ENCODE measurements around the gene SNX22. TPM values are rescaled to one million over a fixed set of nuclear protein-coding genes. Genes with fewer than 3 reads are reported as not detected.

The SNX22 gene
- polyA plus RNA-seq, 12 donors = 0.45 to 10.3 (median 0.77) TPM; not detected in 1

- DNase-seq = no peak
Observed at GRCh38 chr15:64197425-64197824, 45.9 kb downstream of the SNX22 start.

- no peak for DNase-seq
Observed at GRCh38 chr15:64205202-64205601, 53.7 kb downstream of the SNX22 start.

Other genes with a start within 250 kb of the SNX22 start
- 1 to 10 TPM in 10 of 12 donors, not detected in 2; 2.5 to 6.6 (median 3.7) TPM for gene DAPK2, start 105.2 kb upstream of the SNX22 start, polyA plus RNA-seq (ENCODE audit: insufficient read length in 12 of 12)
- 10 to 100 TPM in 11 of 12 donors, not detected in 1; 39.1 to 63.3 (median 55.2) TPM for gene CIAO2A, start 57.9 kb upstream of the SNX22 start, polyA plus RNA-seq (ENCODE audit: insufficient read length in 12 of 12)
- gene SNX1, start 55.7 kb upstream of the SNX22 start, polyA plus RNA-seq (ENCODE audit: insufficient read length in 12 of 12) = 10 to 100 TPM in 11 of 12 donors, not detected in 1; 49.6 to 86.3 (median 59.1) TPM
- gene PPIB, start 11.3 kb downstream of the SNX22 start, polyA plus RNA-seq (ENCODE audit: insufficient read length in 12 of 12) = 100 to 1,000 TPM in 11 of 12 donors, not detected in 1; 163 to 408 (median 256) TPM
- gene CSNK1G1, start 204.4 kb downstream of the SNX22 start, polyA plus RNA-seq (ENCODE audit: insufficient read length in 12 of 12) = 10 to 100 TPM in 10 of 12 donors, 1 to 10 TPM in 1, not detected in 1; 9.2 to 14.6 (median 11.9) TPM
- 10 to 100 TPM in 11 of 12 donors, not detected in 1; 18.8 to 74.8 (median 40.0) TPM for gene PCLAF, start 229.7 kb downstream of the SNX22 start, polyA plus RNA-seq (ENCODE audit: insufficient read length in 12 of 12)
- 10 to 100 TPM in 11 of 12 donors, not detected in 1; 17.1 to 32.9 (median 28.2) TPM for gene TRIP4, start 236.1 kb downstream of the SNX22 start, polyA plus RNA-seq (ENCODE audit: insufficient read length in 12 of 12)